Trophoblast cell (in vitro differentiated cells and primary cell): ENCODE results near the gene ADGRF1.

ENCODE experiments used
- DNase-seq, 2 donors: peaks; one replicate each; pipeline ENCODE4 v3.0.0-alpha.2; 2016
- H2AFZ ChIP-seq: 2 replicates; pipeline ENCODE4 v1.6.1; 2013; ENCODE audit warnings: low read length, moderate library complexity, mild to moderate bottlenecking; ENCODE audit not compliant: insufficient read depth, poor library complexity
- H2AK5ac ChIP-seq: 2 replicates; pipeline ENCODE4 v1.6.1; 2013; ENCODE audit warnings: mild to moderate bottlenecking, low read length
- H2BK120ac ChIP-seq: 2 replicates; pipeline ENCODE4 v1.6.1; 2013; ENCODE audit warnings: low read length, mild to moderate bottlenecking, moderate library complexity; ENCODE audit not compliant: insufficient read depth, poor library complexity
- H2BK12ac ChIP-seq: 2 replicates; pipeline ENCODE4 v1.6.1; 2013; ENCODE audit warnings: mild to moderate bottlenecking, low read length, moderate library complexity
- H2BK5ac ChIP-seq: 2 replicates; pipeline ENCODE4 v1.6.1; 2013; ENCODE audit warnings: low read length, low read depth, moderate library complexity, mild to moderate bottlenecking; ENCODE audit not compliant: poor library complexity
- H3K14ac ChIP-seq: 2 replicates; pipeline ENCODE4 v1.6.1; 2013; ENCODE audit warnings: mild to moderate bottlenecking, low read length
- H3K18ac ChIP-seq: 2 replicates; pipeline ENCODE4 v1.6.1; 2013; ENCODE audit warnings: mild to moderate bottlenecking, low read length
- H3K23ac ChIP-seq: 2 replicates; pipeline ENCODE4 v1.6.1; 2013; ENCODE audit warnings: low read length
- H3K27ac ChIP-seq: 2 replicates; pipeline ENCODE4 v1.5.1; 2013; ENCODE audit warnings: low read depth, mild to moderate bottlenecking, inconsistent platforms, low read length, moderate library complexity
- H3K27me3 ChIP-seq: 2 replicates; pipeline ENCODE4 v1.6.1; 2013; ENCODE audit warnings: inconsistent platforms, mild to moderate bottlenecking, low read length, moderate library complexity; ENCODE audit not compliant: insufficient read depth
- H3K36me3 ChIP-seq, 2 experiments: 1 replicate in 1 of 2; 2 replicates in 1 of 2; pipeline ENCODE4 v1.6.1; 2013; ENCODE audit warnings: low read length in 2 of 2, mild to moderate bottlenecking in 2 of 2, moderate library complexity in 1 of 2; ENCODE audit not compliant: insufficient read depth in 2 of 2, control insufficient read depth in 1 of 2
- H3K4ac ChIP-seq: 2 replicates; pipeline ENCODE4 v1.6.1; 2013; ENCODE audit warnings: low read depth, mild to moderate bottlenecking, low read length, moderate library complexity
- H3K4me1 ChIP-seq, 2 experiments: 1 replicate in 1 of 2; 2 replicates in 1 of 2; pipeline ENCODE4 v1.6.1; 2013; ENCODE audit warnings: low read length in 2 of 2, mild to moderate bottlenecking in 2 of 2, moderate library complexity in 1 of 2; ENCODE audit not compliant: insufficient read depth in 2 of 2, control insufficient read depth in 1 of 2
- H3K4me2 ChIP-seq: 2 replicates; pipeline ENCODE4 v1.6.1; 2013; ENCODE audit warnings: inconsistent platforms, mild to moderate bottlenecking, low read length, moderate library complexity
- H3K4me3 ChIP-seq: 2 replicates; pipeline ENCODE4 v1.5.1; 2013; ENCODE audit warnings: mild to moderate bottlenecking, low read depth, low read length, inconsistent platforms
- H3K79me1 ChIP-seq: one replicate; pipeline ENCODE4 v1.6.1; 2013; ENCODE audit warnings: low read length
- H3K79me2 ChIP-seq: 2 replicates; pipeline ENCODE4 v1.6.1; 2013; ENCODE audit warnings: low read length, mild to moderate bottlenecking; ENCODE audit not compliant: control insufficient read depth, insufficient read depth, poor library complexity
- H3K9ac ChIP-seq: 2 replicates; pipeline ENCODE4 v1.6.1; 2013; ENCODE audit warnings: mild to moderate bottlenecking, low read length
- H3K9me3 ChIP-seq: 2 replicates; pipeline ENCODE4 v1.6.1; 2013; ENCODE audit warnings: low read depth, mild to moderate bottlenecking, control low read depth, inconsistent platforms, low read length; ENCODE audit not compliant: insufficient read depth
- H4K12ac ChIP-seq: 2 replicates; pipeline ENCODE4 v1.6.1; 2013; ENCODE audit warnings: low read depth, mild to moderate bottlenecking, low read length, moderate library complexity
- H4K8ac ChIP-seq: 2 replicates; pipeline ENCODE4 v1.6.1; 2013; ENCODE audit warnings: low read depth, mild to moderate bottlenecking, low read length, moderate library complexity
- H4K91ac ChIP-seq: one replicate; pipeline ENCODE4 v1.6.1; 2013; ENCODE audit warnings: low read depth, mild to moderate bottlenecking, low read length, moderate library complexity
- WGBS: extraction: QIAGEN DNeasy Blood & Tissue Kit; methylation state at CpG from one replicate; pipeline ENCODE4 v1.1.7; 2013; ENCODE audit warnings: missing lambda C conversion rate; ENCODE audit not compliant: insufficient read length, insufficient coverage; ENCODE audit errors: extremely low coverage; 5-methylcytosine and 5-hydroxymethylcytosine counted together

ADGRF1 gene

GRCh38 chr6:47069156-47069555, 27.0 kb upstream of the ADGRF1 start:
- Histone ChIP-seq H3K9ac (no peak overlapping the region), H3K23ac (no peak overlapping the region), H3K79me2 (no peaks in the 10 kb centered on the region), H2AFZ (no peak overlapping the region), H3K4me3 (no peak overlapping the region), H2BK12ac (no peak overlapping the region), H3K27me3 (no peaks in the 10 kb centered on the region), H4K8ac (no peak overlapping the region), H3K4ac (no peak overlapping the region), H3K18ac (no peak overlapping the region), H3K4me2 (no peak overlapping the region), H2BK120ac (no peak overlapping the region), H4K12ac (no peak overlapping the region), H3K9me3 (no peaks in the 10 kb centered on the region), H3K4me1 (no peaks in the 10 kb centered on the region), H3K27ac (no peak overlapping the region), H3K79me1 (no peaks in the 10 kb centered on the region), H2BK5ac (no peak overlapping the region), H3K36me3 (no peaks in the 10 kb centered on the region), H3K14ac (no peak overlapping the region), H4K91ac (no peak overlapping the region), H2AK5ac (no peak overlapping the region)
- DNase-seq, result no peak
- WGBS, result no CpG with 5 or more reads among the region's 2 CpGs

GRCh38 chr6:47066418-47066817, 24.3 kb upstream of the ADGRF1 start:
- Histone ChIP-seq H3K36me3 (no peaks in the 10 kb centered on the region), H2BK120ac (no peak overlapping the region), H3K9me3 (no peaks in the 10 kb centered on the region), H3K79me1 (peaks cover 4% of the 10 kb centered on the region), H3K4ac (no peak overlapping the region), H4K12ac (no peak overlapping the region), H3K27ac (no peak overlapping the region), H3K23ac (no peak overlapping the region), H3K79me2 (no peaks in the 10 kb centered on the region), H2BK5ac (no peak overlapping the region), H3K4me3 (no peak overlapping the region), H2BK12ac (no peak overlapping the region), H3K14ac (no peak overlapping the region), H3K18ac (no peak overlapping the region), H3K9ac (no peak overlapping the region), H2AFZ (no peak overlapping the region), H3K27me3 (no peaks in the 10 kb centered on the region), H3K4me2 (no peak overlapping the region), H4K8ac (no peak overlapping the region), H2AK5ac (no peak overlapping the region), H4K91ac (no peak overlapping the region), H3K4me1 (peaks cover 7% of the 10 kb centered on the region in 2 experiments)
- DNase-seq, result no peak
- no CpG with 5 or more reads among the region's 1 CpG for WGBS

- Histone ChIP-seq H3K4ac (no peak overlapping the region), H3K9ac (no peak overlapping the region), H2BK12ac (no peak overlapping the region), H3K27me3 (no peaks in the 10 kb centered on the region), H3K4me2 (no peak overlapping the region), H2BK5ac (no peak overlapping the region), H4K12ac (no peak overlapping the region), H3K9me3 (no peaks in the 10 kb centered on the region), H3K14ac (no peak overlapping the region), H3K27ac (no peak overlapping the region), H3K79me1 (peaks cover 6% of the 10 kb centered on the region), H3K18ac (no peak overlapping the region), H2AK5ac (no peak overlapping the region), H3K36me3 (no peaks in the 10 kb centered on the region), H3K79me2 (no peaks in the 10 kb centered on the region), H4K8ac (no peak overlapping the region), H3K4me1 (peaks cover 10 to 11% of the 10 kb centered on the region in 2 experiments), H2BK120ac (no peak overlapping the region), H4K91ac (no peak overlapping the region), H3K23ac (no peak overlapping the region), H3K4me3 (no peak overlapping the region), H2AFZ (no peak overlapping the region)
- no CpG with 5 or more reads among the region's 2 CpGs for WGBS
- no peak for DNase-seq
Measured at GRCh38 chr6:47064274-47064673, 22.1 kb upstream of the ADGRF1 start.

GRCh38 chr6:47062346-47062745, 20.2 kb upstream of the ADGRF1 start:
- Histone ChIP-seq H3K23ac (no peak overlapping the region), H3K9me3 (no peaks in the 10 kb centered on the region), H3K4me3 (no peak overlapping the region), H2BK120ac (no peak overlapping the region), H3K27ac (no peak overlapping the region), H4K12ac (no peak overlapping the region), H2BK5ac (no peak overlapping the region), H3K79me2 (no peaks in the 10 kb centered on the region), H3K4me1 (peaks cover 14 to 16% of the 10 kb centered on the region in 2 experiments), H2AFZ (no peak overlapping the region), H3K4ac (no peak overlapping the region), H3K18ac (no peak overlapping the region), H3K27me3 (no peaks in the 10 kb centered on the region), H2BK12ac (peak overlapping the region; percentile 37), H4K8ac (no peak overlapping the region), H4K91ac (no peak overlapping the region), H3K36me3 (no peaks in the 10 kb centered on the region), H3K9ac (no peak overlapping the region), H3K4me2 (no peak overlapping the region), H3K14ac (peak overlapping the region; percentile 8), H2AK5ac (no peak overlapping the region), H3K79me1 (peaks cover 6% of the 10 kb centered on the region)
- no peak for DNase-seq
- no CpG with 5 or more reads among the region's 5 CpGs for WGBS
